ENCODE results near the gene MAP7.

Gene MAP7

DNA sequence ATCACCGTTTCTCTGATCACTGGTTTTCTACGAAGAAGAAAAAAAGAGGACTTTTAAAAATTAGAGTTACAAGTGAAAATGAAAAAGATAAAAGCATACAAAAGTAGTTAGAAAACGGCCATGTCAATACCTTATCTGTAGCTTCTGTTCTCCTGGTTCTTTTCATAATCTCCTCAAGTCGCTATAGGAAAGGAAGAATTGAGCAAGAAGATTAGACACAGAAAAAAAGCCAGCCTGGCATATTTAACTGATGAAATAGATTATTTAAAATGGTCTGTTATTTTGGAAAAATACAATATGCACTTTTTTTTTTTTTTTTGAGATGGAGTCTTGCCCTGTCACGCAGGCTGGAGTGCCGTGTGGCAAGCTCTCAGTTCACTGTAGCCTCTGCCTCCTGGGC, 190.4 kb downstream of the MAP7 start:
- Histone ChIP-seq H3K18ac (ENCODE audit: low read length) (no peak overlapping the region), H2BK15ac (replicated peaks; ENCODE audit: low read depth) (no peak overlapping the region), H2BK5ac (ENCODE audit: low read length) (no peak overlapping the region), H3K23ac (ENCODE audit: low read length) (no peak overlapping the region), H3K36me3 (ENCODE audit: control insufficient read depth, insufficient read depth, low read length) (no peaks in the 10 kb centered on the region), H3K4me2 (ENCODE audit: low read length) (no peak overlapping the region), H4K5ac (ENCODE audit: low read length) (no peak overlapping the region), H3K4me1 (ENCODE audit: control insufficient read depth, low read depth, low read length) (no peaks in the 10 kb centered on the region), H3K4ac (ENCODE audit: low read depth, low read length) (no peak overlapping the region), H3K27ac (ENCODE audit: low read depth, low read length) (no peak overlapping the region), H2AK5ac (ENCODE audit: low read length) (no peak overlapping the region), H3K4me3 (ENCODE audit: low read length) (no peak overlapping the region), H3K79me2 (ENCODE audit: control insufficient read depth, insufficient read depth, low read length) (no peaks in the 10 kb centered on the region), H3K27me3 (ENCODE audit: insufficient read depth, low read length, poor library complexity) (no peaks in the 10 kb centered on the region), H3K9ac (ENCODE audit: low read length) (no peak overlapping the region), H2BK120ac (ENCODE audit: low read depth, low read length) (no peak overlapping the region), H3K56ac (ENCODE audit: low read length) (no peak overlapping the region), H3K79me1 (ENCODE audit: low read length) (no peaks in the 10 kb centered on the region), H4K8ac (ENCODE audit: low read depth, low read length) (no peak overlapping the region)
- DNase-seq = no peak
- WGBS (ENCODE audit: extremely low coverage, insufficient coverage, low lambda C conversion rate) = no CpG with 5 or more reads among the region's 6 CpGs

DNA sequence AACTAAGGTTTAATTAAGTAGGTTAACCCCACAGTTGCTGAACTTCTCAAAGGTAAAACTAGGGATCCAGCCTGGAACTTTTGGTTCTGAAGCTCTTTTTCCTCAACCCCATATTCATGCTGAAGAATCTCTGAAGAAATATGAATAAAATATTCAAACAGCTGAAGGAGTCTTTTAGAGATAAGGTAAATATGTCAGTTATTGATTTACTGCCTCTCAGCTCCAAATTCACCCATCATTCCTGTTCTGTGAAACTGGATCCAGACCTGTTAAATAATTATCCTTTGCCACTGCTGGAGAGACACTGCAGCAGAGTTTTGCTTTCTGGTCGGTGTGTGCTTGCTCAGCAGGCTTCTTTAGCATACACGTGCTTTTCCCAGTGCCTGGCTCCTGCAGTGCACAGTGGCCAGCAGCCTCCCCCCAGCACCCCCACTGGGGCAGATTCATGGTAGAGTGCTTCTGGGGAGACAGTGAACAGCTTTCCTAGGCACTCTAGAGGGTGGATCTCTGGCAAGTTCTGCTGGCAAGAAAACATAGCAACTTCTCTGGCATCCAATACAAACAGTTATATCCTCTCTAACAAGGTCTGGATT, 198.6 kb downstream of the MAP7 start:
- H2BK15ac ChIP-seq (replicated peaks; ENCODE audit: low read depth) = no peak overlapping the region
- no peaks in the 10 kb centered on the region for H3K27me3 ChIP-seq (ENCODE audit: insufficient read depth, low read length, poor library complexity)
- H3K18ac ChIP-seq (ENCODE audit: low read length) = no peak overlapping the region
- no peak overlapping the region for H3K4ac ChIP-seq (ENCODE audit: low read depth, low read length)
- no peaks in the 10 kb centered on the region for H3K79me2 ChIP-seq (ENCODE audit: control insufficient read depth, insufficient read depth, low read length)
- no peak overlapping the region for H4K8ac ChIP-seq (ENCODE audit: low read depth, low read length)
- no peak overlapping the region for H3K9ac ChIP-seq (ENCODE audit: low read length)
- no peak overlapping the region for H3K56ac ChIP-seq (ENCODE audit: low read length)
- H3K4me3 ChIP-seq (ENCODE audit: low read length) = no peak overlapping the region
- H3K27ac ChIP-seq (ENCODE audit: low read depth, low read length) = no peak overlapping the region
- H4K5ac ChIP-seq (ENCODE audit: low read length) = no peak overlapping the region
- no peak overlapping the region for H2BK120ac ChIP-seq (ENCODE audit: low read depth, low read length)
- no peak overlapping the region for H2BK5ac ChIP-seq (ENCODE audit: low read length)
- H3K4me2 ChIP-seq (ENCODE audit: low read length) = no peak overlapping the region
- WGBS (ENCODE audit: extremely low coverage, insufficient coverage, low lambda C conversion rate) = no CpG with 5 or more reads among the region's 2 CpGs
- peak; percentile 14 for DNase-seq
- H2AK5ac ChIP-seq (ENCODE audit: low read length) = no peak overlapping the region
- H3K36me3 ChIP-seq (ENCODE audit: control insufficient read depth, insufficient read depth, low read length) = no peaks in the 10 kb centered on the region
- H3K4me1 ChIP-seq (ENCODE audit: control insufficient read depth, low read depth, low read length) = no peaks in the 10 kb centered on the region
- H3K79me1 ChIP-seq (ENCODE audit: low read length) = no peaks in the 10 kb centered on the region
- H3K23ac ChIP-seq (ENCODE audit: low read length) = no peak overlapping the region

DNA sequence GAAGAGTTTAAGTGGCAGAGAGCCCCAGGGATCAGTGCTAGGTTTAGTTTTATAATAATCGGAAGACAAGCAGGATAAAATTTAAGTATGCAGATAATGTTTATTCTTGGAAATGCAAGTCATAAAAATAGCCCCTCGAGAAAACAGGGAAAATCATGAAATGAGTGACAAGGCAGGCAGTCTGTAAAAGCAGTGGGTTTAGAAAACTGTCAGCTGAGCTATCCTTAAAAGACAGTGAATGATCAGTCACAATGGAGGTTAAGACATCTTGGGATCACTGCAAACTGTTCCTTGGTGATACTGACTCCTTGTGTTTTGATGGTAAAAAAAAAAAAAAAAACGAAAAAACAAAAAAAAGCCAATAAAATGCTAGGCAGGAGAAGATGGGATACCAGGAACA, 199.3 kb downstream of the MAP7 start:
- DNase-seq = no peak
- Histone ChIP-seq H4K5ac (ENCODE audit: low read length) (no peak overlapping the region), H3K79me1 (ENCODE audit: low read length) (no peaks in the 10 kb centered on the region), H4K8ac (ENCODE audit: low read depth, low read length) (no peak overlapping the region), H3K18ac (ENCODE audit: low read length) (no peak overlapping the region), H3K27ac (ENCODE audit: low read depth, low read length) (no peak overlapping the region), H3K79me2 (ENCODE audit: control insufficient read depth, insufficient read depth, low read length) (no peaks in the 10 kb centered on the region), H3K23ac (ENCODE audit: low read length) (no peak overlapping the region), H3K36me3 (ENCODE audit: control insufficient read depth, insufficient read depth, low read length) (no peaks in the 10 kb centered on the region), H3K4ac (ENCODE audit: low read depth, low read length) (no peak overlapping the region), H2BK5ac (ENCODE audit: low read length) (no peak overlapping the region), H2AK5ac (ENCODE audit: low read length) (no peak overlapping the region), H3K27me3 (ENCODE audit: insufficient read depth, low read length, poor library complexity) (no peaks in the 10 kb centered on the region), H3K4me2 (ENCODE audit: low read length) (no peak overlapping the region), H2BK15ac (replicated peaks; ENCODE audit: low read depth) (no peak overlapping the region), H3K56ac (ENCODE audit: low read length) (no peak overlapping the region), H3K4me3 (ENCODE audit: low read length) (no peak overlapping the region), H2BK120ac (ENCODE audit: low read depth, low read length) (no peak overlapping the region), H3K4me1 (ENCODE audit: control insufficient read depth, low read depth, low read length) (no peaks in the 10 kb centered on the region), H3K9ac (ENCODE audit: low read length) (no peak overlapping the region)
- WGBS (ENCODE audit: extremely low coverage, insufficient coverage, low lambda C conversion rate) = no CpG with 5 or more reads among the region's 3 CpGs

DNA sequence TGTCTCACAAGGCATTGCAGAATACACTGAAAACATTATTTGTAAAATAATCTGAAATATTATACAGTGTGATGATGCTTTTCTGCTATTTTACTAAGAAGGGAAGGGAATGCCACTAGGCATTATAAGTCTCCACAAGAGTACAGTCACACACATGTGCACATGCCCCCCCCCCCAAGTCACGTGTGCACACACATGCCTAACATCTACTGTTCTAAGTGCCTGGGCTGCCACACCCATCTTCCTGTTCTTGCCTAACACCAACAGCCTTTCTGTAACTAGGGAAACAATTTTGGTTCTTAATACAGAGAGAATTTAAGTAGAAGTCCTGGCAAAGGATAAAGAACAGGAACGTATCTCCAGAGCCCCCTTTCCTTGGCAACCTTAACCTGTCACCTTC, 202.4 kb downstream of the MAP7 start:
- no CpG with 5 or more reads among the region's 2 CpGs for WGBS (ENCODE audit: extremely low coverage, insufficient coverage, low lambda C conversion rate)
- Histone ChIP-seq H3K23ac (ENCODE audit: low read length) (no peak overlapping the region), H3K4me3 (ENCODE audit: low read length) (no peak overlapping the region), H3K4ac (ENCODE audit: low read depth, low read length) (no peak overlapping the region), H3K4me1 (ENCODE audit: control insufficient read depth, low read depth, low read length) (no peaks in the 10 kb centered on the region), H3K27ac (ENCODE audit: low read depth, low read length) (no peak overlapping the region), H3K9ac (ENCODE audit: low read length) (no peak overlapping the region), H4K5ac (ENCODE audit: low read length) (no peak overlapping the region), H3K56ac (ENCODE audit: low read length) (no peak overlapping the region), H2BK15ac (replicated peaks; ENCODE audit: low read depth) (no peak overlapping the region), H2AK5ac (ENCODE audit: low read length) (no peak overlapping the region), H3K79me1 (ENCODE audit: low read length) (no peaks in the 10 kb centered on the region), H3K27me3 (ENCODE audit: insufficient read depth, low read length, poor library complexity) (no peaks in the 10 kb centered on the region), H3K18ac (ENCODE audit: low read length) (no peak overlapping the region), H4K8ac (ENCODE audit: low read depth, low read length) (no peak overlapping the region), H2BK5ac (ENCODE audit: low read length) (no peak overlapping the region), H3K4me2 (ENCODE audit: low read length) (no peak overlapping the region), H3K79me2 (ENCODE audit: control insufficient read depth, insufficient read depth, low read length) (no peaks in the 10 kb centered on the region), H3K36me3 (ENCODE audit: control insufficient read depth, insufficient read depth, low read length) (no peaks in the 10 kb centered on the region), H2BK120ac (ENCODE audit: low read depth, low read length) (no peak overlapping the region)
- DNase-seq = no peak

DNA sequence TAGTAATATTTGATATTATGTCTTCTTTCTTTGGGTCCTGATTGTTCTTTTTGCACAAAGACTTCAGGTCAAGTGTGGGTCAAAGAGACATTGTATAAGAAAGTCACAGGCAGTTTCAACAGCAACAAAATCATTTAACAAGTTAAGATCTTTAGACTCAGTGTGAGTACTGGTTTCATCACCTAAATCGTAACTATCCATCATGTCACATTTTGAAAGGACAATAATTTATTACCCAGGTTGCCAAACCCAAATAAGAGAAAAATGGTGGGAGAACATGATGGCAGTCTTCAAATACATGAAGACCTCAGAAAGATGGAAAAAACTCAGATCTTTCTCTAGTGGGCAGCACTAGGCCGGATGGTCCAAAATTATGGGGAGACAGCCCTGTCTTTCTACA, 205.1 kb downstream of the MAP7 start:
- no peak overlapping the region for H3K56ac ChIP-seq (ENCODE audit: low read length)
- H2BK120ac ChIP-seq (ENCODE audit: low read depth, low read length) = no peak overlapping the region
- H3K79me2 ChIP-seq (ENCODE audit: control insufficient read depth, insufficient read depth, low read length) = no peaks in the 10 kb centered on the region
- no CpG with 5 or more reads among the region's 2 CpGs for WGBS (ENCODE audit: extremely low coverage, insufficient coverage, low lambda C conversion rate)
- no peak overlapping the region for H3K18ac ChIP-seq (ENCODE audit: low read length)
- H2BK15ac ChIP-seq (replicated peaks; ENCODE audit: low read depth) = no peak overlapping the region
- H2AK5ac ChIP-seq (ENCODE audit: low read length) = no peak overlapping the region
- H4K5ac ChIP-seq (ENCODE audit: low read length) = no peak overlapping the region
- H3K4me2 ChIP-seq (ENCODE audit: low read length) = no peak overlapping the region
- H3K4me3 ChIP-seq (ENCODE audit: low read length) = no peak overlapping the region
- no peaks in the 10 kb centered on the region for H3K36me3 ChIP-seq (ENCODE audit: control insufficient read depth, insufficient read depth, low read length)
- no peak overlapping the region for H3K23ac ChIP-seq (ENCODE audit: low read length)
- H3K27me3 ChIP-seq (ENCODE audit: insufficient read depth, low read length, poor library complexity) = no peaks in the 10 kb centered on the region
- H2BK5ac ChIP-seq (ENCODE audit: low read length) = no peak overlapping the region
- no peak overlapping the region for H3K4ac ChIP-seq (ENCODE audit: low read depth, low read length)
- no peaks in the 10 kb centered on the region for H3K4me1 ChIP-seq (ENCODE audit: control insufficient read depth, low read depth, low read length)
- H3K27ac ChIP-seq (ENCODE audit: low read depth, low read length) = no peak overlapping the region
- no peaks in the 10 kb centered on the region for H3K79me1 ChIP-seq (ENCODE audit: low read length)
- no peak overlapping the region for H3K9ac ChIP-seq (ENCODE audit: low read length)
- H4K8ac ChIP-seq (ENCODE audit: low read depth, low read length) = no peak overlapping the region
- DNase-seq = no peak

DNA sequence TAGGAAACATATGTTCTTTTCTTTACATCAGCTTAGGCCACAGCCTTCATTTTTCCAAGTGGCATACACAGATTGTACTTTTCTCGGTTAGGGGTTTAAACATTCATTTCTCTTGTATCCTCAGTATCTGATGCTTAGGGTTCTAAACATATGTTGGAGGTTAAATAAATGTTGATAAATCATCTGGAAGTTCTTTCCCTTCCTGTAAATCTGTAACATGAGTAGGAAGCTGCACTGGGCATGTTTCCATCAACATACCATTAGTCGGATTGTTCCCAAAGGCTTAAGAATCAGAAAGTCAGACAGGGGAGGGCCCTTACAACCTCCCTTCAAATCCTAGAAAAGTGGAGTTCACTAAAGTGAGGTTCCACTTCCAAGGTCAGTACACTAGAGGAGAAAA, 205.8 kb downstream of the MAP7 start:
- Histone ChIP-seq H3K79me1 (ENCODE audit: low read length) (no peaks in the 10 kb centered on the region), H2AK5ac (ENCODE audit: low read length) (no peak overlapping the region), H3K4me2 (ENCODE audit: low read length) (no peak overlapping the region), H3K79me2 (ENCODE audit: control insufficient read depth, insufficient read depth, low read length) (no peaks in the 10 kb centered on the region), H3K27ac (ENCODE audit: low read depth, low read length) (no peak overlapping the region), H3K4me1 (ENCODE audit: control insufficient read depth, low read depth, low read length) (no peaks in the 10 kb centered on the region), H2BK120ac (ENCODE audit: low read depth, low read length) (no peak overlapping the region), H3K9ac (ENCODE audit: low read length) (no peak overlapping the region), H3K4ac (ENCODE audit: low read depth, low read length) (no peak overlapping the region), H4K5ac (ENCODE audit: low read length) (no peak overlapping the region), H3K56ac (ENCODE audit: low read length) (no peak overlapping the region), H2BK15ac (replicated peaks; ENCODE audit: low read depth) (no peak overlapping the region), H2BK5ac (ENCODE audit: low read length) (no peak overlapping the region), H3K27me3 (ENCODE audit: insufficient read depth, low read length, poor library complexity) (no peaks in the 10 kb centered on the region), H3K23ac (ENCODE audit: low read length) (no peak overlapping the region), H3K18ac (ENCODE audit: low read length) (no peak overlapping the region), H3K4me3 (ENCODE audit: low read length) (no peak overlapping the region), H4K8ac (ENCODE audit: low read depth, low read length) (no peak overlapping the region), H3K36me3 (ENCODE audit: control insufficient read depth, insufficient read depth, low read length) (no peaks in the 10 kb centered on the region)
- no peak for DNase-seq
- no CpG with 5 or more reads among the region's 2 CpGs for WGBS (ENCODE audit: extremely low coverage, insufficient coverage, low lambda C conversion rate)

All from mesendoderm (in vitro differentiated cells).